ENCODE results near the gene FOXG1.

Gene FOXG1

GRCh38 chr14:28773861-28774691 is 7.5 kb downstream of the FOXG1 start:
- peak; percentile 6 for TF ChIP-seq CTCF (IDR thresholded peaks at IDR 0.05; ENCODE audit: borderline replicate concordance, control extremely low read depth, extremely low read depth, insufficient read depth, missing control alignments)
- DNase-seq (ENCODE audit: low spot score) = peak; percentile 48
- in situ Hi-C loops (cut with MboI; ENCODE audit: low sequenced_read_pairs, unreplicated experiment) = loop anchor here (25.0 kb wide), 1 partner anchor 1438 kb away; no protein-coding TSS in a partner anchor

GRCh38 chr14:28774764-28775735 is 8.5 kb downstream of the FOXG1 start:
- no peak for TF ChIP-seq CTCF (IDR thresholded peaks at IDR 0.05; ENCODE audit: borderline replicate concordance, control extremely low read depth, extremely low read depth, insufficient read depth, missing control alignments)
- in situ Hi-C loops (cut with MboI; ENCODE audit: low sequenced_read_pairs, unreplicated experiment) = loop anchor here (25.0 kb wide), 1 partner anchor 1437 kb away; no protein-coding TSS in a partner anchor
- no peak for DNase-seq (ENCODE audit: low spot score)

GRCh38 chr14:28776482-28777266 is 10.1 kb downstream of the FOXG1 start:
- in situ Hi-C loops (cut with MboI; ENCODE audit: low sequenced_read_pairs, unreplicated experiment) = no loop called here
- no peak for TF ChIP-seq CTCF (IDR thresholded peaks at IDR 0.05; ENCODE audit: borderline replicate concordance, control extremely low read depth, extremely low read depth, insufficient read depth, missing control alignments)
- DNase-seq (ENCODE audit: low spot score) = no peak

GRCh38 chr14:28777471-28778137 is 11.0 kb downstream of the FOXG1 start:
- TF ChIP-seq CTCF (IDR thresholded peaks at IDR 0.05; ENCODE audit: borderline replicate concordance, control extremely low read depth, extremely low read depth, insufficient read depth, missing control alignments) = no peak
- in situ Hi-C loops (cut with MboI; ENCODE audit: low sequenced_read_pairs, unreplicated experiment) = no loop called here
- DNase-seq (ENCODE audit: low spot score) = no peak

- TF ChIP-seq CTCF (IDR thresholded peaks at IDR 0.05; ENCODE audit: borderline replicate concordance, control extremely low read depth, extremely low read depth, insufficient read depth, missing control alignments) = no peak
- DNase-seq (ENCODE audit: low spot score) = no peak
- in situ Hi-C loops (cut with MboI; ENCODE audit: low sequenced_read_pairs, unreplicated experiment) = no loop called here
Measured at GRCh38 chr14:28778138-28779117, 11.8 kb downstream of the FOXG1 start.

Data from GM13976 (cell line).